Tibial artery (tissue), 4 donors: Measurements from ENCODE around the gene ZSCAN21.
A peak's percentile ranks its signal among the peaks of the same experiment; 100 is the strongest.
"Not testable (repeated sequence)": the region's sequence is repeated elsewhere in the genome, so short reads cannot be mapped to it uniquely, and the experiment has no call there.

Source experiments
- DNase-seq, 2 donors: peaks; one replicate each; pipeline ENCODE4 v3.0.0-alpha.2; 2019
- H3K27ac ChIP-seq, 2 donors: fragments of 200-600 bp; sonication (generic) in 1 of 2; 1 replicate in 1 of 2; 2 replicates in 1 of 2; pipeline ENCODE4 v1.5.1; 2018 to 2019; ENCODE audit warnings: mild to moderate bottlenecking in 1 of 2
- H3K27me3 ChIP-seq, 2 donors: fragments of 200-600 bp; sonication (generic) in 1 of 2; one replicate each; pipeline versions ENCODE4 v1.5.1 to v1.6.0; 2016 to 2019
- H3K36me3 ChIP-seq, 3 donors: fragments of 200-600 bp; sonication (generic) in 2 of 3; one replicate each; pipeline ENCODE4 v1.5.1; 2016 to 2019; ENCODE audit warnings: mild to moderate bottlenecking in 2 of 3
- H3K4me1 ChIP-seq, 4 donors: fragments of 200-600 bp; sonication (generic) in 2 of 4; 1 replicate in 3 of 4; 2 replicates in 1 of 4; pipeline ENCODE4 v1.5.1; 2016 to 2019
- H3K4me3 ChIP-seq, 2 donors: fragments of 200-600 bp; sonication (generic) in 1 of 2; 1 replicate in 1 of 2; 2 replicates in 1 of 2; pipeline ENCODE4 v1.5.1; 2018 to 2019; ENCODE audit warnings: mild to moderate bottlenecking in 2 of 2
- H3K9me3 ChIP-seq, 3 donors: fragments of 200-600 bp; sonication (generic) in 1 of 3; one replicate each; pipeline ENCODE4 v1.5.1; 2016 to 2019
- intact Hi-C: fragments of 100-400 bp; cut with DNase I; formaldehyde crosslinking; loops from one replicate; pipeline ENCODE4 v1.15.0; 2023; ENCODE audit warnings: low total_unique reads
- TF ChIP-seq, protein P1 (sequence below), 2 experiments: fragments of 200-600 bp in 1 of 2; fragments of 450-650 bp in 1 of 2; IDR thresholded peaks; one replicate each; pipeline ENCODE4 v1.5.1; 2017 to 2019; ENCODE audit warnings: antibody characterized with exemption in 2 of 2, mild to moderate bottlenecking in 1 of 2, moderate library complexity in 1 of 2

ZSCAN21 gene

DNA sequence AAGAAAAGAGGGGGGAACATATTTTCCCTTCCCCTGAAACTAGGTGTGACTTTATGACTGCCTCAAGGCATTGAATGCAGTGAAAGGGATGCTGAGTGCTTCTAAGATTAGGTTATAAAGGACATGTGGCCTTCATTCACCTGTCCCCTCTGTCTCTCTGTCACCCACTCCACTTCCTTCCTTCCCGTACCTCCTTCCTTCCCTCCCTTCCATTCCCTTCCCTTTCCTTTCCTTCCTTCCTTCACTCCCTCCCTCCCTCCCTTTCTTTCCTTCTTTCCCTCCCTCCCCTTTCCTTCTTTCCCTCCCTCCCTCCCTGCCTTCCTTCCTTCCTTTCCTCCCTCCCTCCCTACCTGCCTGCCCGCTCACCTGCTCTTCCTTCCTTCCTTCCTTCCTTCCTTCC lies 38.7 kb upstream of the ZSCAN21 start:
- Histone ChIP-seq H3K4me1 (peaks cover 0 to 5% (median 4%) of the 10 kb centered on the region in 4 donors), H3K4me3 (no peak overlapping the region), H3K27ac (no peak overlapping the region), H3K27me3 (no peaks in the 10 kb centered on the region), H3K9me3 (no peaks in the 10 kb centered on the region), H3K36me3 (no peaks in the 10 kb centered on the region)
- no peak for DNase-seq
- intact Hi-C loops, result loop anchor here (5.0 to 10.0 kb wide), 3 partner anchors 36 to 414 kb away; partner anchors contain the start of genes COPS6, MEPCE, ZCWPW1 and ZNF3
- TF ChIP-seq, protein P1, sequence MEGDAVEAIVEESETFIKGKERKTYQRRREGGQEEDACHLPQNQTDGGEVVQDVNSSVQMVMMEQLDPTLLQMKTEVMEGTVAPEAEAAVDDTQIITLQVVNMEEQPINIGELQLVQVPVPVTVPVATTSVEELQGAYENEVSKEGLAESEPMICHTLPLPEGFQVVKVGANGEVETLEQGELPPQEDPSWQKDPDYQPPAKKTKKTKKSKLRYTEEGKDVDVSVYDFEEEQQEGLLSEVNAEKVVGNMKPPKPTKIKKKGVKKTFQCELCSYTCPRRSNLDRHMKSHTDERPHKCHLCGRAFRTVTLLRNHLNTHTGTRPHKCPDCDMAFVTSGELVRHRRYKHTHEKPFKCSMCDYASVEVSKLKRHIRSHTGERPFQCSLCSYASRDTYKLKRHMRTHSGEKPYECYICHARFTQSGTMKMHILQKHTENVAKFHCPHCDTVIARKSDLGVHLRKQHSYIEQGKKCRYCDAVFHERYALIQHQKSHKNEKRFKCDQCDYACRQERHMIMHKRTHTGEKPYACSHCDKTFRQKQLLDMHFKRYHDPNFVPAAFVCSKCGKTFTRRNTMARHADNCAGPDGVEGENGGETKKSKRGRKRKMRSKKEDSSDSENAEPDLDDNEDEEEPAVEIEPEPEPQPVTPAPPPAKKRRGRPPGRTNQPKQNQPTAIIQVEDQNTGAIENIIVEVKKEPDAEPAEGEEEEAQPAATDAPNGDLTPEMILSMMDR (IDR thresholded peaks at IDR 0.05), result no peak

DNA sequence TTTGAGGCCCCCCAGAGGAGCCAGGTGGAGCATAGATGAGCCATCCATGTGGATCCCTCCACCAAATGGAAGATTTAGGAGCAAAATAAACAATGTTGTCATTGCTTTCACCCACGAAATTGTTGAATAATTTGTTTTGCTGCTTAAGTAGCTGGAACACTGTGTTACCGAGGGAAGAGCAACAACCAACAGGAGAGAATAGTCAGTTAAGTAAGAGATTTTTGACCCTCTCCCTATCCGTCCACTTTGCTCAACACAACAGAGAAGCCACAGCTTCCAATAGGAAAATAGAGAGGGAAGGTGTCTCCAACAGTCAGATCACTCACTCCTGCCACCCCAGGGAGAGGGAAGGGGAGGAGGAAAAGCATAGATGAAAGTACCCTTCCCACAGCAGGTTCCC lies 38.1 kb upstream of the ZSCAN21 start:
- Histone ChIP-seq H3K27me3 (no peaks in the 10 kb centered on the region), H3K4me1 (peaks cover 0 to 9% (median 7%) of the 10 kb centered on the region in 4 donors), H3K4me3 (no peak overlapping the region), H3K27ac (no peak overlapping the region), H3K9me3 (no peaks in the 10 kb centered on the region), H3K36me3 (no peaks in the 10 kb centered on the region)
- DNase-seq, result no peak
- intact Hi-C loops, result loop anchor here (5.0 to 10.0 kb wide), 3 partner anchors 36 to 413 kb away; partner anchors contain the start of genes COPS6, MEPCE, ZCWPW1 and ZNF3
- TF ChIP-seq, protein P1 (IDR thresholded peaks at IDR 0.05), result no peak

DNA sequence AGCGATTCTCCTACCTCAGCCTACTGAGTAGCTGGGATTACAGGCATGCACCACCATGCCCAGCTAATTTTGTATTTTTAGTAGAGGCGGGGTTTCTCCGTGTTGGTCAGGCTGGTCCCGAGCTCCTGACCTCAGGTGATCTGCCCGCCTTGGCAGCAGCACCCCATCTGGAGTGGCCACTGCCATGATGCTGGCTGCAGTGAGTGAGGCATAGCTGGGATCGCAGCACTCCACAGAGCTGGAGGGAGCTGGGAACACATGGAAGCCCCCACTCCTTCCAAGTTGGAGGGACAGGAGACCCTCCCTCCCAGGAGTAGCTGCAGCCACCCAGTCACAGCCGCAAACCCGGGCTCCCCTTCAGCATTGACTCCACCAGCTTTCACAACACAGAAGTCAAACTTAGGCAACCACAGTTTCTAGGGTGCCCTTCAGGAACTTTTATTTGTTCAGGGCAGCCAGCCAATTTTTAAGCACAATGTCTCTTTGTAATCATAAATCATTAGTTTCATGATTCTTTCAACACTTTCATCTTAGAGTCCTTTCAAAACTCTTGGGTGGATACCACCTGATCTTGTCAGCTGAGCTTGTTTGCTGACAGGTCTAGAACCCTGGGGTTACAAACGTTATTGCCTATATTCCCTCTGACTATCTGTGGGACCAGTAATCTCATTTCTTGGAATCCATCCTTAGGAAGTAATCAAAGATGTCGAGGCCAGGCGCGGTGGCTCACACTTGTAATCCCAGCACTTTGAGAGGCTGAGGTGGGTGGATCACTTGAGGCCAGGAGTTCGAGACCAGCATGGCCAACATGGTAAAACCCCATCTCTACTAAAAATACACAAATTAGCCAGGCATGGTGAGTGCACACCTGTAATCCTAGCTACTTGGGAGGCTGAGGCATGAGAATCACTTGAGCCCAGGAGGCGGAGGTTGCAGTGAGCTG lies 36.9 kb upstream of the ZSCAN21 start:
- not testable (repeated sequence) for H3K9me3 ChIP-seq, H3K27me3 ChIP-seq, H3K4me3 ChIP-seq, DNase-seq, H3K36me3 ChIP-seq, H3K27ac ChIP-seq
- intact Hi-C loops, result loop anchor here (5.0 to 10.0 kb wide), 3 partner anchors 35 to 412 kb away; partner anchors contain the start of genes COPS6, MEPCE, ZCWPW1 and ZNF3
- H3K4me1 ChIP-seq, result peaks cover 0 to 21% (median 18%) of the 10 kb centered on the region in 4 donors

DNA sequence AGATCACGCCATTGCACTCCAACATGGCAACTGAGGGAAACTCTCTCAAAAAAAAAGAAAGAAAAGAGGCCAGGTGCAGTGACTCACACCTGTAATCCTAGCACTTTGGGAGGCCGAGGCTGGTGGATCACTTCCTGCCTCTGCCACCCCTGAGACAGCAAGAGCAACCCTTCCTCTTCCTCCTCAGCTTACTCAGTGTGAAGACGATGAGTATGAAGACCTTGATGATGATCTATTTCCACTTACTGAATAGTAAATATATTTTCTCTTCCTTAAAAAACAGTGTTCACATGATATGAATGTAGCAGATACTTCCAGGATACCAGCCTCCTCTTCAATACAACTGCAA lies 36.3 kb upstream of the ZSCAN21 start:
- Histone ChIP-seq H3K27me3 (no peaks in the 10 kb centered on the region), H3K4me1 (peaks cover 0 to 21% (median 21%) of the 10 kb centered on the region in 4 donors), H3K36me3 (no peaks in the 10 kb centered on the region), H3K4me3 (no peak overlapping the region), H3K27ac (no peak overlapping the region), H3K9me3 (no peaks in the 10 kb centered on the region)
- TF ChIP-seq, protein P1 (IDR thresholded peaks at IDR 0.05), result no peak
- intact Hi-C loops, result loop anchor here (5.0 to 10.0 kb wide), 3 partner anchors 34 to 411 kb away; partner anchors contain the start of genes COPS6, MEPCE, ZCWPW1 and ZNF3
- peak in 1 of 2 donors; percentile 11 for DNase-seq

DNA sequence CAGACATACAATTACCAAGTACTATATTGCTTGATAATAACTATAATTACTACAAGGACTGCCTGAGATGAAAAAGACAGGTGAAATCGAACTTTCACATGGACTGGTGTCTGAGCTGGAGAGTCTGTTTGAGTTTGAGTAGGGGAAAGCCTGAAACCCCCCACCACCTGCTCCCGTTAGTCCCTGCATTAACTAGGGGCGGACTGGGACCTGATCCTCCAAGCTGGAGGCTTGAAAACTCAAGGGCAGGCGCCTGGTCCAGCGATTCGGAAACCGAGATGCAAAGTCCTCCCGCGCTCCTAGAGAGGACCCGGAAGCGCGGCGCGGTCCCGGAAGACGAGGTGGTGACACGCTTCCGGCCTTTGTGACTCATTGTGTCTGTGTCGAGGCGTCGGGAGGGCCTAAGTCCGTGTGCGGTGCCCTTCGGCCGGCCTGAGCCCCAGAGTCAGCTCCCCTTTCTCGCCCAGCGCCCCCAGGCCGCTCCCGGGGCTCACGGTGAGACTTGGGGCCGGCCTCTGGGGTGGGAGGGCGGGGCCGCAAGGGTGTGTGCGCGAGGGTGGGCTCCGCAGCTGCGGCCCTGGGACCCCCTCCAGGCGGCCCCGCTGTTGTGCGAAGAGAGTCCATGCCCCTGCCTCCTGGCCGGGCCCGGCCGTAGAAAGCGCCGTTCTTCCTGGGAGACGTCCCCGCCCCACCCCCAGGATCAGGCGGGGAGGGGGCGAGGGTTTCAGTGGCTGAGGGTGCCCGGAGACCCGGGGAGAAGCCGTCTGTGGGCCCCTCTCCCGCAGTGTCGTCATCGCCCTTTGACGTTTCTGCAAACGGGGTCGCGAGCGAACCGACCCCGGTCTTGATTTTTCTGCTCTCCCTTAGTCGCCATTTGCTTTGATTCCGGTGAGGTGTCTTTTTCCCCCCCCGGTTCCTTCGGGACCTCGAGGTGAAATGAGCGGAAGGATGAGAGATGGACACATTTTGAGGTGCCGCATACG lies 34.1 kb upstream of the ZSCAN21 start, which contains the start of gene ZKSCAN1:
Gene ZKSCAN1, plus strand, starts transcription at position 365 of the 983 bp plus-strand sequence. CDS start 7,911 bp downstream, outside the sequence.
- peak within 1 kb of the TSS; percentile 86 to 94 for H3K4me3 ChIP-seq
- peak; percentile 85 to 91 for DNase-seq
- H3K4me1 ChIP-seq, result peaks cover 0 to 25% (median 22%) of the 10 kb centered on the region in 4 donors
- H3K27me3 ChIP-seq, result no peaks in the 10 kb centered on the region
- H3K36me3 ChIP-seq, result peaks cover 0 to 6% (median 0%) of the 10 kb centered on the region in 3 donors
- H3K27ac ChIP-seq, result peak within 1 kb of the TSS; percentile 92 to 97
- no peaks in the 10 kb centered on the region for H3K9me3 ChIP-seq
- intact Hi-C loops, result loop anchor here (10.0 kb wide), 2 partner anchors 69 to 409 kb away; partner anchors contain the start of genes COPS6, MEPCE, ZCWPW1 and ZNF3
- TF ChIP-seq, protein P1 (IDR thresholded peaks at IDR 0.05), result no peak
